ENCODE results near the gene IQSEC2. TPM values are rescaled to one million over a fixed set of nuclear protein-coding genes. Genes with fewer than 3 reads are reported as not detected.

The IQSEC2 gene
- total and polyA plus RNA-seq, 5 donors from 2014 or later, result 0.15 to 0.42 (median 0.35) TPM; not detected in 1

GRCh38 chrX:53223068-53223693, 58.2 kb downstream of the IQSEC2 start:
- no peak for ATAC-seq (ENCODE audit: low read depth in 2 of 2)
- no peaks in the 10 kb centered on the region for H3K9me3 ChIP-seq (ENCODE audit: control insufficient read depth in 2 of 2, low read length in 2 of 2)
- H3K36me3 ChIP-seq (ENCODE audit: control insufficient read depth, insufficient read depth, low read length), result peaks cover 26% of the 10 kb centered on the region
- peak overlapping the region; percentile 87 to 100 (median 99) for H3K27ac Mint-ChIP-seq
- H3K4me3 ChIP-seq (ENCODE audit: low read depth, low read length), result peak overlapping the region; percentile 96
- H3K4me1 Mint-ChIP-seq, result peaks cover 19 to 71% (median 22%) of the 10 kb centered on the region in 4 donors
- peaks cover 33% of the 10 kb centered on the region for H3K4me1 ChIP-seq (ENCODE audit: control insufficient read depth, insufficient read depth, low read length, poor library complexity, severe bottlenecking)
- peaks cover 0 to 2% (median 0%) of the 10 kb centered on the region in 7 donors for H3K9me3 Mint-ChIP-seq
- peaks cover 10% of the 10 kb centered on the region for H3K27me3 Mint-ChIP-seq
- H3K27ac ChIP-seq (ENCODE audit: insufficient read depth, low read length, poor library complexity, severe bottlenecking), result peak overlapping the region; percentile 81
- H3K27me3 ChIP-seq (ENCODE audit: control insufficient read depth, insufficient read depth, low read length), result no peaks in the 10 kb centered on the region
- peak in 1 of 3 donors; percentile 11 for DNase-seq
- peaks cover 24% of the 10 kb centered on the region for H3K36me3 Mint-ChIP-seq
- peak overlapping the region; percentile 96 to 100 (median 98) for H3K4me3 Mint-ChIP-seq

Other genes with a start within 250 kb of the IQSEC2 start
- not detected for gene GPR173, start 232.8 kb downstream of the IQSEC2 start, total RNA-seq
- not detected for gene GPR173, start 232.8 kb downstream of the IQSEC2 start, polyA plus RNA-seq
- 333 TPM for gene TSPYL2, start 199.2 kb downstream of the IQSEC2 start, total RNA-seq
- 10 to 100 TPM; 10.1 to 15.6 (median 13.7) TPM for gene TSPYL2, start 199.2 kb downstream of the IQSEC2 start, polyA plus RNA-seq
- gene KANTR, start 187.4 kb downstream of the IQSEC2 start, total RNA-seq, result 14.1 TPM
- 1 to 10 TPM in 3 of 4 donors, under 1 TPM in 1; 0.81 to 2.2 (median 1.6) TPM for gene KANTR, start 187.4 kb downstream of the IQSEC2 start, polyA plus RNA-seq
- 358 TPM for gene KDM5C, start 56.4 kb downstream of the IQSEC2 start, total RNA-seq
- 10 to 100 TPM; 22.0 to 34.8 (median 27.8) TPM for gene KDM5C, start 56.4 kb downstream of the IQSEC2 start, polyA plus RNA-seq
- 74.9 TPM for gene SMC1A, start 141.1 kb upstream of the IQSEC2 start, total RNA-seq
- gene SMC1A, start 141.1 kb upstream of the IQSEC2 start, polyA plus RNA-seq, result 10 to 100 TPM; 37.1 to 48.8 (median 45.7) TPM
- gene RIBC1, start 141.3 kb upstream of the IQSEC2 start, total RNA-seq, result 1.8 TPM
- gene RIBC1, start 141.3 kb upstream of the IQSEC2 start, polyA plus RNA-seq, result under 1 TPM in 3 of 4 donors, not detected in 1; 0.39 to 0.91 (median 0.75) TPM
- 54.5 TPM for gene HSD17B10, start 152.8 kb upstream of the IQSEC2 start, total RNA-seq
- gene HSD17B10, start 152.8 kb upstream of the IQSEC2 start, polyA plus RNA-seq, result 100 to 1,000 TPM; 133 to 155 (median 147) TPM

All from CD4-positive, CD25-positive, alpha-beta regulatory T cell (primary cell).